ENCODE measurements around the gene FOXD3. TPM values are rescaled to one million over a fixed set of nuclear protein-coding genes. Genes with fewer than 3 reads are reported as not detected.
"Not testable (repeated sequence)": the region's sequence is repeated elsewhere in the genome, so short reads cannot be mapped to it uniquely, and the experiment has no call there.

The FOXD3 gene
- total RNA-seq, 1 donor from 2014 or later = not detected

DNA sequence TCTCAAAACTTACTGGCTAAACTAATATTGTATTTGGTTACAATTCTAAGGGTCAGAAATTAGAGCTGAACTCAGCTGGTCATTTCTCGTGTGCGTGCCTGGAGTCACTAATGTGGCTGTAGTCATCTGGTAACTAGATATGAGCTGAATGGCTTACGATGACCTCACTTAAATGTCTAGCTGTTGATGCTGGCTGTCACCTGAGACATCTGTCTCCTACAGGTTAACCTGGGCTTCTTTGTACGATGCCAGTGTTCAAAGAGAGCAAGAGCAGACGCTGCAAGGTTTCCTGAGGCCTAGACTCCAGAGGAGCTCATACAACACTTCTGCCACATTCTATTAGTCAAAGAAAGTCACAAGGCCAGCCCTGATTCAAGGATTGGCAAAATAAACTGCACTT is 28.0 kb downstream of the FOXD3 start:
- intact Hi-C loops (cut with micrococcal nuclease) = no loop called here

DNA sequence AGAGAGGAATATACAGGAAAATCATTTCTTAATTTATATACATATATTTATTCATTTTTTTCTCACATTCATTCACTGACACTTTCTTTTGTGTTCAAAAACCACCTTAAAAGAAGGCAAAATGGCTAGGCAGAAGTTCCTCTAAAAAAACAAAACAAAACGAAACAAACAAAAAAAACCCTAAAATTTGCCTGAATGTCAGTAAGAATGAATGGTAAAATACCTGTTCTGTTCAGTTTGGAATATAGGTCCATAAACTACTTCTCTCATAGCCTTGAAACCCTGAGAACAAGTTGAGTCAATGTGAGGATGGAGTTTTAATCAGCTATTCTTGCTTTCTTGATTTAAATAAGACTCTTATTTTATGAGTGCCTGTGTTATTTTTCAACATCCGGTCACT is 30.4 kb downstream of the FOXD3 start:
- intact Hi-C loops (cut with micrococcal nuclease) = no loop called here

DNA sequence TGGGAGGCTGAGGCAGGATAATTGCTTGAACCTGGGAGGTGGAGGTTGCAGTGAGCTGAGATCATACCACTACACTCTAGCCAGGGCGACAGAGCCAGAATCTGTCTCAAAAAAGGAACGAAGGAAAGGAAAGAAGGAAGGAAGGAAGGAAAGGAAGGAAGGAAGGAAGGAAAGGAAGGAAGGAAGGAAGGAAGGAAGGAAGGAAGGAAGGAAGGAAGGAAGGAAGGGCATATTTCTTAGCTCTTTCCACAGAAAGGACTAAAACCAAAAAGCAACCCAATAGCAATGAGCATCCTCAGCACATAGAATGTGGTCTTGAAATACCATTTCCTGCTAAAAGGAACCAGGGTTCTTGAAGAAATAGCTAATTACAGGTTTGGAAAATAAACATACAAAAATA is 33.9 kb downstream of the FOXD3 start:
- intact Hi-C loops (cut with micrococcal nuclease) = not testable (repeated sequence)

DNA sequence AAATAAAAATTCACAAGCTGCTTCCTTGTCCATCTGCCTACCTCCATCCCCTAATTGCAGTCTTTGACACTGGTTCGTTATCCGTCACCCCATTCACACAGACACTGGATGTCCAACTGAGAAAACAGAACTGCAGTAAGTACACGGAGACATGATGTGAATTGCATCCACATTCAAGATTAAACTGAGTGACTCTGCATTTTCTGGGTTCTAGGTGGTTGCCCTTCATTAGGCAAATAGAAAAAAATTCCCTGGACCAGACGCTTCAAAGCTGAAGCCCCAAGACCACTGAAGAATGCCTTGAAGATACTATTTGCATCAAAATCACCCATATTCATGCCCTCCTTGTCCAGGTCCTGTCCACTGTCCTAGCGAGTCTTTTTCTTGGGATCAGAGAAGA is 37.2 kb downstream of the FOXD3 start:
- intact Hi-C loops (cut with micrococcal nuclease) = no loop called here

DNA sequence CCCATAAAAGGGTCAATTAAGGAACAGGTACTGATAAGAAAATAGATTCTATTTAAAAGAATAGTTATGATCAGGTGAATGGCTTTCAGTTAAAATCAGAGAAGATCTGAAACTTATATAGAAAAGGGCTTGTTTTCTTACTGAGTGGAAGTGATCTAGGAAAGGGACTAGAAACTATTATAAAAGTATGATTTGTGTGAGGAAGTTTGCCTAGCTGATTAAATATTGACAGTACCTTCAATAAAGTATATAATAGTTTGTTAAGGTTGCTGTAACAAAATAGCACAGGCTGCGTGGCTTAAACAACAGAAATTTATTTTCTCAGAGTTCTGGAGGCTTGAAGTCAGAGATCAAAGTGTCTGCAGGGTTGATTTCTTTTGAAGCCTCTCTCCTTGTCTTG is 39.7 kb downstream of the FOXD3 start:
- intact Hi-C loops (cut with micrococcal nuclease) = loop anchor here (10.0 kb wide), 1 partner anchor 83 kb away; no protein-coding TSS in a partner anchor

DNA sequence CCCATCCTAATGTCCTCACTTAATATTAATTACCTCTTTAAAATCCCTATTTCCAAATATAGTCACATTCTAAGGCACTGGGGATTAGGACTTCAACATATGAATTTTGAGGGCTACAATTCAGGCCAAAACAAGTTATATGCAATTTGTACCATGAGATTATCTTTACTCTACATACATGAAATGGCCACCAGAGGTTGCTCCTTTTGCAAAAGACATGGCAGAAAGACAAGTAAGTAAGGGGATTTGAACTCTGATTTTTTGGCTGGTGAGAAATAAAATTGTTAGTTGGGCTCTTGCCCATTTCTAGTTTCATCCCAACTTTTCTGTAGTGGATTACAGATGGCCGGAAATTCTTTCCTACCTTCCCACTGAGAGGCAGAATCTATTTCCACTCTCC is 40.2 kb downstream of the FOXD3 start:
- intact Hi-C loops (cut with micrococcal nuclease) = loop anchor here (10.0 kb wide), 1 partner anchor 82 kb away; no protein-coding TSS in a partner anchor

DNA sequence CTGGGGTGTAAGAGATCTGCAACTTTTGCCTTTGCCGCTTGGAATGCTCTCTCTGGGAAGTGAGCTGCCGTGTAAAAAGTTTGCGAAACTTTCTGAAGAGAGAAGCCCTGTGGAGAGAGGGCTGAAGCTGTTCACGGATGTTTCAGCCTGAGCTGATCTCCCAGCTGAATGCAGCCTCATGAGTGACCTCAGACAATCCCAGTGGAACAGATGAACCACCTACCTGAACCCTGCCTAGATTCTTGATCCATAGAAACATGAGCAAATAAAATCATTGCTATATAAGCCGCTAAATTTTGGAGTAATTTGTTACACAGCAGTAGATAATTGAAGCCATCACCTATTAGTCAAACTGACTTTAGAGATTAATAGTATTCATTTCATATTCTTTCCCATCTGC is 40.6 kb downstream of the FOXD3 start:
- intact Hi-C loops (cut with micrococcal nuclease) = loop anchor here (10.0 kb wide), 1 partner anchor 82 kb away; no protein-coding TSS in a partner anchor

DNA sequence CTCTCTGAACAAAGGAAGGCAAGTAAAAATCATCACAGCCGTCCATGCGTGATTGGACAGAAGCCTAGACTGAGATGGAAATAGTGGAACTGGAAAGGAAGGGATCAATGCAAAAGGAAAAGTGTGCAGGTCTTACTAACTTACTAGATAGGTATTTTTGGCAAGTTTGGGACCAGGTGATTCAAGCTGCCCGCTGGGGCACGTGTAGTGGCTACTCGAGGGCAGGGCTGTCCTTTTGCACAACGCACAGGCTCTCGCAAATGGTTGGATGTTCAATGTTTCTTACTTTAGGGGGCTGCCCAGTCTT is 44.5 kb downstream of the FOXD3 start:
- intact Hi-C loops (cut with micrococcal nuclease) = loop anchor here (1.0 to 10.0 kb wide), 6 partner anchors 78 to 930 kb away; partner anchors contain the start of genes ATG4C, EFCAB7, ITGB3BP and PGM1

DNA sequence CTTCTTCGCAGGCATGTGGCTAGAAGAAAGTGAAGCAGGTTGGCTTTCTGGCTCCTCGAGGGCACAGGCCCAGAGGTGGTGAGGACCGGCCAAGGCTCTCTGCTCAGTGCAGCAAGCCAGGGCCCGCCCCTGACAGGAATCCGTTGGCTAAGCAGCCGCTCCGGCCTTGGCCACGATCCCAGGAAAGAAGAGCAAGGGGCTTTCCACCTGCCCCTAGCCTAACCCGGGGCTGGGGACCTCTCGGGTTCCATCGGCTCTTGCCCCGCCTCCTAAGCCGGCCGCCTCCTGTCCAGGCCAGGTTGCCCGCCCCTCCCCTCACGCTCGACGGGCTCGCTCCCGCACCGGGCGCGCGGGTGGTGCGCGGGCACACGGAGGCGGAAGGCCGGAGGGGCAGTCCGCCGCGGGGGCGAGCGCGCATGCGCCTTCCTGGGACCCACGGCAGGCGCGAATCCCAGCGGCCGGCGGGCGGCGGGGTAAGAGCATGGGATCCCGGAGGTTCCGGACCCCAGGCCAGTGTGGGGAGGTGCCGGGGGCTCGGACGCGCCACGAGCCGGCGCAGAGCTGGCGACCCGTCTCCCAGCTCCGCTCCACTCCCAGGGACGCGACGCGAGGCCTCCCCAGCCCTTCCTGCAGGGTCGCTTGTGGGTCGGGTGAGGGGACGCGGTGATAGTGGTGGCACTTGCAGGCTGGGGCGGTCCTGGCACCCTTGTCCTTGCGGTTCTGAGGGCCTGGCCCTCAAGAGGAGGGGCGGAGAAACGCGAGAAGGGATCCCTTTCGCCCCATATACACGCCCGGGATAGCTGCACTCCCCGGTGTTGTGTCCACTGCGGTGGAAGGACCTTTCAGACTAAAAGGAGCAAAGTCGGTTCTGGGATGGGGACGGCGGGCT is 45.1 kb downstream of the FOXD3 start, which contains the start of gene ALG6:
Gene ALG6, plus strand, starts transcription at position 413 of the 889 bp plus-strand sequence. CDS start 3,351 bp downstream, outside the sequence.
- intact Hi-C loops (cut with micrococcal nuclease) = loop anchor here (1.0 to 10.0 kb wide), 6 partner anchors 77 to 930 kb away; partner anchors contain the start of genes ATG4C, EFCAB7, ITGB3BP and PGM1

DNA sequence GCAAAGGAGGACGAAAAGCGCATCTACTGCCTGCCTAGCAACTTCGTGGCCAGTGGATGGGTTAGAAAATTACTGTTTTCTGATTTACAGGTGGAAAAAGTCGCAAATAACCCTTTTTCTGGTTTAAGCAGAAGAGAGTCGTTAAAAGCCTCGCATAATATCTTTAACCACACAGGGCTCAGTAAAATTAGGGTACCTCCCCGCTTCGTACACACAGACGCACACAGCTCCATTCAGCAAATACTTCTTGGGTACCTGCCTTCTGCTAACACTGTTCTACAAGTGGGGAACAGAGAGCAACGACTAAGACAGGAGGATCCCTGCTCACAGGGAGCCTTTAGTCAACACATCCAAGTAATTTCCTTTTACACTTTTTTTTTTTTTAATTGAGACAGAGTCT is 45.8 kb downstream of the FOXD3 start:
- intact Hi-C loops (cut with micrococcal nuclease) = loop anchor here (5.0 to 10.0 kb wide), 3 partner anchors 77 to 931 kb away; partner anchors contain the start of gene USP1

Other genes starting within 250 kb of the FOXD3 start
- gene ALG6, start 45.1 kb downstream of the FOXD3 start, total RNA-seq = 32.0 and 33.1 TPM in 2 replicates
- gene ITGB3BP, start 200.7 kb downstream of the FOXD3 start, total RNA-seq = 58.6 and 58.8 TPM in 2 replicates
- 7.6 and 9.2 TPM in 2 replicates for gene EFCAB7, start 201.0 kb downstream of the FOXD3 start, total RNA-seq

Measured in T-helper 2 cell treated with Interferon-gamma antibody and Interleukin-4, amounts not matched to agents 100 ng/mL and 5 ng/mL, for 36 hours (primary cell).